Measurements from ENCODE around the gene PTBP3.
"Not testable (repeated sequence)": the region's sequence is repeated elsewhere in the genome, so short reads cannot be mapped to it uniquely, and the experiment has no call there.

Gene PTBP3

GRCh38 chr9:112322701-112323377 lies 10.6 kb downstream of the PTBP3 start:
- no peak for DNase-seq (ENCODE audit: low read depth in 2 of 2)

- no peak for DNase-seq (ENCODE audit: low read depth in 2 of 2)
These were observed 17.0 kb downstream of the PTBP3 start for GRCh38 chr9:112316258-112316943.

- DNase-seq (ENCODE audit: low read depth in 2 of 2), result no peak
These were observed 17.8 kb downstream of the PTBP3 start for GRCh38 chr9:112315331-112316257.

- no peak for DNase-seq (ENCODE audit: low read depth in 2 of 2)
These were observed 21.3 kb downstream of the PTBP3 start for GRCh38 chr9:112312139-112312538.

- no peak for DNase-seq (ENCODE audit: low read depth in 2 of 2)
These were observed 21.9 kb downstream of the PTBP3 start for GRCh38 chr9:112311497-112311896.

GRCh38 chr9:112310826-112311225 lies 22.6 kb downstream of the PTBP3 start:
- DNase-seq (ENCODE audit: low read depth in 2 of 2), result no peak

- DNase-seq (ENCODE audit: low read depth in 2 of 2), result no peak
These were observed 24.8 kb downstream of the PTBP3 start for GRCh38 chr9:112308588-112308987.

GRCh38 chr9:112301420-112301819 lies 32.0 kb downstream of the PTBP3 start:
- no peak for DNase-seq (ENCODE audit: low read depth in 2 of 2)

- DNase-seq (ENCODE audit: low read depth in 2 of 2), result no peak
These were observed 33.9 kb downstream of the PTBP3 start for GRCh38 chr9:112299514-112299913.

GRCh38 chr9:112296929-112297328 lies 36.5 kb downstream of the PTBP3 start:
- no peak for DNase-seq (ENCODE audit: low read depth in 2 of 2)

GRCh38 chr9:112295174-112295573 lies 38.2 kb downstream of the PTBP3 start:
- DNase-seq (ENCODE audit: low read depth in 2 of 2), result no peak

GRCh38 chr9:112288029-112288428 lies 45.4 kb downstream of the PTBP3 start:
- DNase-seq (ENCODE audit: low read depth in 2 of 2), result no peak

GRCh38 chr9:112286926-112287325 lies 46.5 kb downstream of the PTBP3 start:
- DNase-seq (ENCODE audit: low read depth in 2 of 2), result no peak

GRCh38 chr9:112285056-112285455 lies 48.4 kb downstream of the PTBP3 start:
- no peak for DNase-seq (ENCODE audit: low read depth in 2 of 2)

GRCh38 chr9:112283582-112284253 lies 49.7 kb downstream of the PTBP3 start:
- no peak for DNase-seq (ENCODE audit: low read depth in 2 of 2)

GRCh38 chr9:112282841-112283240 lies 50.6 kb downstream of the PTBP3 start:
- DNase-seq (ENCODE audit: low read depth in 2 of 2), result not testable (repeated sequence)

GRCh38 chr9:112280904-112281303 lies 52.5 kb downstream of the PTBP3 start:
- no peak for DNase-seq (ENCODE audit: low read depth in 2 of 2)

- no peak for DNase-seq (ENCODE audit: low read depth in 2 of 2)
These were observed 53.9 kb downstream of the PTBP3 start for GRCh38 chr9:112279501-112279900.

- no peak for DNase-seq (ENCODE audit: low read depth in 2 of 2)
These were observed 55.3 kb downstream of the PTBP3 start for GRCh38 chr9:112278152-112278551.

GRCh38 chr9:112274600-112274999 lies 58.8 kb downstream of the PTBP3 start:
- no peak for DNase-seq (ENCODE audit: low read depth in 2 of 2)

- no peak for DNase-seq (ENCODE audit: low read depth in 2 of 2)
These were observed 59.5 kb downstream of the PTBP3 start for GRCh38 chr9:112273876-112274275.
